PC-3 (cell line): ENCODE results near the gene C17orf58. TPM values are rescaled to one million over a fixed set of nuclear protein-coding genes. Genes with fewer than 3 reads are reported as not detected.
"Not testable (repeated sequence)": the region's sequence is repeated elsewhere in the genome, so short reads cannot be mapped to it uniquely, and the experiment has no call there.

Experiments used
- ATAC-seq: fragments of 200-7000 bp; cut with Tn5 transposase; 2 replicates; pipeline ENCODE4 v1.9.1; 2020; ENCODE audit warnings: mild to moderate bottlenecking, moderate library complexity
- BruUV-seq: library from RNA; stranded (reverse); fragments of 400-500 nt; replicated peaks from 2 replicates; lab custom pipeline; 2021; lab: Mats Ljungman, UMichigan
- CTCF ChIA-PET: fragments of 300-600 bp; sonication (Branson Sonifier 250); formaldehyde crosslinking; loops from one replicate; lab custom pipeline; 2022; ENCODE audit warnings: antibody characterized with exemption; lab: Charles Lee
- POLR2A ChIA-PET: fragments of 300-600 bp; sonication (Branson Sonifier 250); formaldehyde crosslinking; loops from one replicate; lab custom pipeline; 2022; ENCODE audit warnings: antibody characterized with exemption; ENCODE audit not compliant: unreplicated experiment; lab: Charles Lee
- DNase-seq: peaks from one replicate; pipeline ENCODE4 v3.0.0-alpha.2; 2015
- H2AFZ ChIP-seq: fragments of 300-600 bp; sonication (generic); 2 replicates; pipeline ENCODE4 v1.6.0; 2016; ENCODE audit warnings: antibody characterized with exemption, low read length
- H3F3A ChIP-seq: fragments of 300-600 bp; sonication (generic); one replicate; pipeline ENCODE4 v1.6.0; 2017; ENCODE audit warnings: antibody characterized with exemption, low read length, control low read depth, mild to moderate bottlenecking; ENCODE audit not compliant: unreplicated experiment
- H3K27ac ChIP-seq: fragments of 300-600 bp; sonication (generic); 2 replicates; pipeline ENCODE4 v1.5.1; 2016; ENCODE audit warnings: mild to moderate bottlenecking, low read length
- H3K27me3 ChIP-seq: fragments of 300-600 bp; sonication (generic); 2 replicates; pipeline ENCODE4 v1.6.1; 2016; ENCODE audit warnings: low read length, mixed read lengths
- H3K36me3 ChIP-seq: fragments of 300-600 bp; sonication (generic); 2 replicates; pipeline ENCODE4 v1.6.1; 2016; ENCODE audit warnings: low read depth, mixed run types, low read length, mixed read lengths
- H3K4me1 ChIP-seq: fragments of 300-600 bp; sonication (generic); 2 replicates; pipeline ENCODE4 v1.5.1; 2016; ENCODE audit warnings: low read length; ENCODE audit not compliant: insufficient read depth
- H3K4me2 ChIP-seq: fragments of 300-600 bp; sonication (generic); 2 replicates; pipeline ENCODE4 v1.6.0; 2016; ENCODE audit warnings: low read length
- H3K4me3 ChIP-seq: fragments of 300-600 bp; sonication (generic); 2 replicates; pipeline ENCODE4 v1.5.1; 2016; ENCODE audit warnings: mild to moderate bottlenecking, low read length, mixed read lengths
- H3K79me2 ChIP-seq: fragments of 300-600 bp; sonication (generic); 2 replicates; pipeline ENCODE4 v1.6.1; 2017; ENCODE audit warnings: low read length, mixed read lengths
- H3K9ac ChIP-seq: fragments of 300-600 bp; sonication (generic); 2 replicates; pipeline ENCODE4 v1.6.0; 2016; ENCODE audit warnings: mild to moderate bottlenecking, low read length
- H3K9me2 ChIP-seq: fragments of 300-600 bp; sonication (generic); replicated peaks from 2 replicates; pipeline ENCODE4 v1.6.1; 2016; ENCODE audit warnings: mixed run types, low read length, mixed read lengths
- H3K9me3 ChIP-seq: fragments of 300-600 bp; sonication (generic); 2 replicates; pipeline ENCODE4 v1.6.1; 2016; ENCODE audit warnings: low read length, mixed read lengths
- H4K20me1 ChIP-seq: fragments of 300-600 bp; sonication (generic); 2 replicates; pipeline ENCODE4 v1.6.1; 2016; ENCODE audit warnings: low read length, mixed read lengths
- CTCF ChIP-seq: fragments of 300-600 bp; sonication (generic); conservative IDR thresholded peaks from 2 replicates; pipeline ENCODE4 v1.5.1; 2017; ENCODE audit warnings: antibody characterized with exemption, low read depth, mild to moderate bottlenecking, low read length
- EZH2 ChIP-seq: fragments of 300-600 bp; sonication (generic); IDR thresholded peaks from one replicate; pipeline ENCODE4 v1.6.1; 2017; ENCODE audit warnings: antibody characterized with exemption, mild to moderate bottlenecking, low read length; ENCODE audit not compliant: unreplicated experiment
- EZH2phosphoT487 ChIP-seq: fragments of 300-600 bp; sonication (generic); IDR thresholded peaks from 2 replicates; pipeline ENCODE4 v1.6.1; 2018; ENCODE audit warnings: mild to moderate bottlenecking, antibody characterized with exemption, low read length, borderline replicate concordance
- intact Hi-C: fragments of 100-400 bp; cut with micrococcal nuclease; formaldehyde crosslinking; loops from 2 replicates; pipeline ENCODE4 v1.9.0; 2023
- total RNA-seq: library from RNA; depleted of rRNA; stranded (reverse); fragments of >200 nt; gene quantifications from 2 replicates; pipeline ENCODE4 v1.2.3, GENCODE V29; 2014

Gene C17orf58
- total RNA-seq, 1 experiment from 2014 or later, result 25.3 TPM

GRCh38 chr17:67983383-67983688 lies 12.9 kb downstream of the C17orf58 start:
- no peak overlapping the region for H2AFZ ChIP-seq
- H3K9ac ChIP-seq, result no peak overlapping the region
- POLR2A ChIA-PET, result no interaction called here
- no peak overlapping the region for H3K4me2 ChIP-seq
- intact Hi-C loops, result no loop called here
- H3K9me3 ChIP-seq, result no peaks in the 10 kb centered on the region
- CTCF ChIA-PET, result no interaction called here
- no peak overlapping the region for H3K4me3 ChIP-seq
- no peaks in the 10 kb centered on the region for H3K9me2 ChIP-seq
- H4K20me1 ChIP-seq, result no peaks in the 10 kb centered on the region
- H3K36me3 ChIP-seq, result no peaks in the 10 kb centered on the region; the same call in 1 of the 2 replicates
- ATAC-seq (no peak), DNase-seq (no peak)
- TF ChIP-seq EZH2phosphoT487 (no peak), EZH2 (no peak), CTCF (no peak)
- no peaks in the 10 kb centered on the region for H3K27me3 ChIP-seq
- H3K27ac ChIP-seq, result no peak overlapping the region
- no TSS peak for BruUV-seq
- H3K4me1 ChIP-seq, result peaks cover 2% of the 10 kb centered on the region; the same call in 1 of the 2 replicates
- no peaks in the 10 kb centered on the region for H3F3A ChIP-seq
- no peaks in the 10 kb centered on the region for H3K79me2 ChIP-seq

- H3K9me2 ChIP-seq, result no peaks in the 10 kb centered on the region
- H3K4me1 ChIP-seq, result peaks cover 3% of the 10 kb centered on the region; the same call in 1 of the 2 replicates
- H3K4me3 ChIP-seq, result no peak overlapping the region
- H3K27me3 ChIP-seq, result no peaks in the 10 kb centered on the region
- H3K79me2 ChIP-seq, result no peaks in the 10 kb centered on the region
- no peak overlapping the region for H3K9ac ChIP-seq
- intact Hi-C loops, result no loop called here
- no peaks in the 10 kb centered on the region; the same call in 1 of the 2 replicates for H3K36me3 ChIP-seq
- H3F3A ChIP-seq, result no peaks in the 10 kb centered on the region
- ChIA-PET POLR2A (no interaction called here), CTCF (no interaction called here)
- ATAC-seq, result no peak
- H2AFZ ChIP-seq, result no peak overlapping the region
- H4K20me1 ChIP-seq, result no peaks in the 10 kb centered on the region
- TSS peak; percentile 31 for BruUV-seq
- no peak overlapping the region for H3K27ac ChIP-seq
- DNase-seq, result no peak
- TF ChIP-seq CTCF, result no peak
- no peak for TF ChIP-seq EZH2phosphoT487
- no peak for TF ChIP-seq EZH2
- H3K9me3 ChIP-seq, result no peaks in the 10 kb centered on the region
- H3K4me2 ChIP-seq, result no peak overlapping the region
These were observed 13.4 kb downstream of the C17orf58 start for GRCh38 chr17:67982686-67983382.

GRCh38 chr17:67982034-67982640 lies 14.1 kb downstream of the C17orf58 start:
- DNase-seq (no peak), ATAC-seq (no peak)
- H3K36me3 ChIP-seq, result no peaks in the 10 kb centered on the region; the same call in 1 of the 2 replicates
- H2AFZ ChIP-seq, result no peak overlapping the region
- no peak overlapping the region for H3K9ac ChIP-seq
- H3K4me3 ChIP-seq, result no peak overlapping the region
- TF ChIP-seq EZH2phosphoT487, result no peak
- no peak for TF ChIP-seq EZH2
- TF ChIP-seq CTCF, result no peak
- no TSS peak for BruUV-seq
- peaks cover 3% of the 10 kb centered on the region; the same call in 1 of the 2 replicates for H3K4me1 ChIP-seq
- intact Hi-C loops, result no loop called here
- H3K9me2 ChIP-seq, result no peaks in the 10 kb centered on the region
- no peak overlapping the region for H3K27ac ChIP-seq
- H4K20me1 ChIP-seq, result no peaks in the 10 kb centered on the region
- H3K27me3 ChIP-seq, result no peaks in the 10 kb centered on the region
- ChIA-PET POLR2A (no interaction called here), CTCF (no interaction called here)
- no peaks in the 10 kb centered on the region for H3K9me3 ChIP-seq
- H3F3A ChIP-seq, result no peaks in the 10 kb centered on the region
- H3K79me2 ChIP-seq, result no peaks in the 10 kb centered on the region
- no peak overlapping the region for H3K4me2 ChIP-seq

GRCh38 chr17:67980883-67981282 lies 15.4 kb downstream of the C17orf58 start:
- DNase-seq, H3K27ac ChIP-seq, BruUV-seq, H3K9ac ChIP-seq, H3K4me1 ChIP-seq, CTCF ChIA-PET, H3K4me3 ChIP-seq, H4K20me1 ChIP-seq, H3K9me3 ChIP-seq, H3K9me2 ChIP-seq, H2AFZ ChIP-seq, ATAC-seq, intact Hi-C loops, H3K27me3 ChIP-seq, H3K36me3 ChIP-seq, H3K79me2 ChIP-seq, H3F3A ChIP-seq, H3K4me2 ChIP-seq, POLR2A ChIA-PET: not testable (repeated sequence)
